ENCODE data around the gene TRAPPC12.

DNA sequence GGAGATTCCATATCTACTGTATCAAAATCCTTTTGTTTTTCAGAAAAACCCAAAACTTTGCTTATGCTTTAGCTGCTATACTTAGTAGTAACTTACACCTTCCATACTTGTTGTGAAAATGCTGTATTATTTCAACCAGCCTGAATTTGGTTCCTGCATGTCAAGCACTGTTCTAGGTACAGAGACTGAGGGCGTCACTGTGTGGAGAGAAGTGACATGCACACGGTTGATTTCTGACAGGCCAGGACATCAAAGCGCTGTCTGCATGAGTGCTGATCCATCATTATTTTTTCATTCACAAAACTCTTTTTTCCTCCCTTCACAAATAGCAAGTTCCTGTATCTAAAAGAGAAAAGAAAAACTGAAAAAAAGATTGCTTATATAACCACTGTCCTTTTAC, 31.6 kb downstream of the TRAPPC12 start:
- TF ChIP-seq, protein P1, sequence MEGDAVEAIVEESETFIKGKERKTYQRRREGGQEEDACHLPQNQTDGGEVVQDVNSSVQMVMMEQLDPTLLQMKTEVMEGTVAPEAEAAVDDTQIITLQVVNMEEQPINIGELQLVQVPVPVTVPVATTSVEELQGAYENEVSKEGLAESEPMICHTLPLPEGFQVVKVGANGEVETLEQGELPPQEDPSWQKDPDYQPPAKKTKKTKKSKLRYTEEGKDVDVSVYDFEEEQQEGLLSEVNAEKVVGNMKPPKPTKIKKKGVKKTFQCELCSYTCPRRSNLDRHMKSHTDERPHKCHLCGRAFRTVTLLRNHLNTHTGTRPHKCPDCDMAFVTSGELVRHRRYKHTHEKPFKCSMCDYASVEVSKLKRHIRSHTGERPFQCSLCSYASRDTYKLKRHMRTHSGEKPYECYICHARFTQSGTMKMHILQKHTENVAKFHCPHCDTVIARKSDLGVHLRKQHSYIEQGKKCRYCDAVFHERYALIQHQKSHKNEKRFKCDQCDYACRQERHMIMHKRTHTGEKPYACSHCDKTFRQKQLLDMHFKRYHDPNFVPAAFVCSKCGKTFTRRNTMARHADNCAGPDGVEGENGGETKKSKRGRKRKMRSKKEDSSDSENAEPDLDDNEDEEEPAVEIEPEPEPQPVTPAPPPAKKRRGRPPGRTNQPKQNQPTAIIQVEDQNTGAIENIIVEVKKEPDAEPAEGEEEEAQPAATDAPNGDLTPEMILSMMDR (IDR thresholded peaks at IDR 0.05): no peak
- TF ChIP-seq EP300 (IDR thresholded peaks at IDR 0.05) (no peak), POLR2A (IDR thresholded peaks at IDR 0.05) (no peak), POLR2AphosphoS5 (IDR thresholded peaks at IDR 0.05) (no peak)

All from gastroesophageal sphincter (tissue), 3 donors.